ENCODE results near the gene ZNF22. TPM values are rescaled to one million over a fixed set of nuclear protein-coding genes. Genes with fewer than 3 reads are reported as not detected.
A peak's percentile ranks its signal among the peaks of the same experiment; 100 is the strongest.

ZNF22 gene
- total RNA-seq, 2 donors from 2014 or later = 18.9 to 21.1 TPM

DNA sequence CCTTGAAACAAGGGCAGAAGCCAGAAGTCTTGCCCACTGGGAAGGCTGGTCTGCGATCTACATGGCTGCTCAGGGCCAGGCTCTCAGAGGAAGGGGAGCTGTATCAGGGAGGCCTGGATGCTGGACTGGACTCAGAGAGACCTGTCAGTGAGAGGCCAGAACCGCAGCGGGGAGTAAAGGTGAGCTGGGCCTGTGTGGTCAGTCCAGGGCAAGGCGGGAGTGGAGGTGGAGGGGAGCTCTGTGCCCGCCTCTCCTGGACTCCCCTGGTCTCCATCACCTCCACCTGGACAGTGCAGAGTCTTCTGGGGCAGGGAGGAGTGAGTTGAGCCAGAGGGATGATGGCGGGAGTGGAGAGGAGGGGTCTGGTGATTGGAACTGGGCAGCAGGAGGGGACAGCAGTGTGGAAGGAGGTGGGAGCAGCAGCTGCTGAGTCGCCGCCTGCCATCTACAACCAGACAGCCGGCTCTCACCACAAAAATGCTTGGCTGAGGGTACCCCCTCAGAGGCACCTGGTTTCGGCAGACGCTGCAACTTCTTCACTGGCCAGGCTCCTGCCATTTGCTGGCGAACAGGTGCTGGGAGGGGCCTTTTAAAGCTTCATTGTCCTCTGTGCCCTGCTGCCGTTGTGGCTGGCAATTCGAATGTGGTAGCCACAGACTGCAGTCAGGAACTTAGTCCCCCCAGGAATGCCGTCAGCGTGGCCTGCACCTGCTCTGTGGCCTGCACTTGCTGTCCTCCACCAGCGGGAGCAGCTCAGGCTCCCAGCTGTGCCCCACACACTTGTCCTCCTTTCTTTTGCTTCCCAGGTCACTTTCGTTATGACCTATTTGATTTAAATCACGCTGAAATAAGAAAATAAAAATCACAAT is 37.6 kb upstream of the ZNF22 start:
- ATAC-seq (no peak), DNase-seq (no peak)
- intact Hi-C loops (cut with DNase I) = no loop called here

- intact Hi-C loops (cut with DNase I) = no loop called here
- DNase-seq (peak; percentile 73), ATAC-seq (peak; percentile 42 to 52)
These were observed 36.7 kb upstream of the ZNF22 start for GRCh38 chr10:44963772-44964633.

- DNase-seq = no peak
- intact Hi-C loops (cut with DNase I) = no loop called here
- ATAC-seq = no peak
These were observed 35.6 kb upstream of the ZNF22 start for GRCh38 chr10:44965104-44965503.

DNA sequence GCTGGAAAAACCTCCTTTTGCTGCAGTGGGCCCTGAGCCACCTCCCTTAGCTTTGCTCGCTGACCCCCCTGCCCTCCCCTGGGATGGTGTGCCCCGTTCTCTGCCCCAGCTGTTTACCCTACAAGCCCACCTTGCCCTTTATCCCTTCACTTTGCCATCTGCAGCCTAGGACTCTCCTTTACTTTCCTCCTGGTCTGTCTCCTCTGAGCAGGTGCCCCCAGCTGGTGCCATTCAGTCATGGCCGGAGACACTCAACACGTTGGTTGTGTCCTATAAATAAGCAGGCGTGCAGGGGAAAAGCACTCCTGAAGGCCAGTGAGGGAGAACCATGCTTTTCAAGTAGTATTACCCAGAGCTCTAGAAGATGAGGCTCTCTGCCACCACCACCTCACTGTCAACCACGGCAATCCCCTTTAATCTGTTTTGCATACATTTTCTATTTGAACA is 35.0 kb upstream of the ZNF22 start:
- ATAC-seq (peak in 1 of 2 donors; percentile 2), DNase-seq (no peak)
- intact Hi-C loops (cut with DNase I) = no loop called here

DNA sequence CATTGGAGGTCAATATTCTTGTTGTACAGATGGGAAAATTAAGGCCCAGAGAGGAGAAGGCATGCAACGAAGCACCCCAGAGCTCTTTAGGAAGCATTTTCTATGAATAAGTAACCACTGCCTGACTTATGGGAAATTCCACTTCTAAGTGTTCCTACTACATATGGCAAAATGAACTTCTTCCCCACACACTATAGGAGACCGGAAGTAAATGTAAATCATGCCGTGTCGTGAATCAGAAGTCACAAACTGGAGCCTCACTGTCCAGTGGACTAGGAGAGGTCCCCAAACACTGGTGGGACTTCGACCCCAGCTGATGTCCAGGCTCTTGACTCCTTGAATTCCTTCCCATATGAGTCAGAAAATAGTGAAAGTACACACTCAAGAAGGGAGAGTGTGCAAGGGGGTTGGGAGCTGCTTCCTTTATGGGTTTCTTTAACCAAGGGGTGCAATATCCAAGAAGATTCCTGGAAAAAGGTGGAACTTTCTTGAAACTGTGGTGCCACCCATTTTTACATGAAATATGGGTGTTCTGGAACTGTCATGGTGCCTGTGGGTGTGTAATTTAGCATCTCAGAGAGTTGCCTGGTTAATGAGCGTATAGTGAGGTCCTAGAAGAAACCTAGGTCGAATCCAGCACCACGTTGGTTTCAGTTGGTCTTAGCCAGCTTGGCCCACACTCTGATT is 34.5 kb upstream of the ZNF22 start:
- DNase-seq = no peak
- no peak for ATAC-seq
- intact Hi-C loops (cut with DNase I) = no loop called here

GRCh38 chr10:44966816-44967509 is 33.8 kb upstream of the ZNF22 start:
- no peak for DNase-seq
- no peak for ATAC-seq
- intact Hi-C loops (cut with DNase I) = no loop called here

DNA sequence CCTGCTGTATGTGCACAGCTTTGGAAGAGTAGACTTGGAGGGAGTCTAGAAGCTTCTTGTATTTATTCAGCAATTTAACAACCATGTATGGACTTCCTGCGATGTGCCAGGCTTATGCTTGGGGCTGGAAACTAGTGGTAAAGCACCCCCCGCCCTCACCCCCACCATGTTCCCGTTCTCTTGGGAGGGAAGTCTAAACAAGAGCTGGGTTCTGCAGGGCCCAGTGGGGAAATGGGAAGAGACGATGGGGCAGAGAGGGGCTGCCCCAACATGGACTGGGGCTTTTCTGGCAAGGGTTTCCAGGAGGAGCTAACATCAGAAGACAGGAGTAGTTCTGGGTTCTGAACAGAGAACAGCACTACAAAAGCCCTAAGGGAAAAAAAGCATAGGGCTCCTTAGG is 33.1 kb upstream of the ZNF22 start:
- intact Hi-C loops (cut with DNase I) = no loop called here
- no peak for DNase-seq

DNA sequence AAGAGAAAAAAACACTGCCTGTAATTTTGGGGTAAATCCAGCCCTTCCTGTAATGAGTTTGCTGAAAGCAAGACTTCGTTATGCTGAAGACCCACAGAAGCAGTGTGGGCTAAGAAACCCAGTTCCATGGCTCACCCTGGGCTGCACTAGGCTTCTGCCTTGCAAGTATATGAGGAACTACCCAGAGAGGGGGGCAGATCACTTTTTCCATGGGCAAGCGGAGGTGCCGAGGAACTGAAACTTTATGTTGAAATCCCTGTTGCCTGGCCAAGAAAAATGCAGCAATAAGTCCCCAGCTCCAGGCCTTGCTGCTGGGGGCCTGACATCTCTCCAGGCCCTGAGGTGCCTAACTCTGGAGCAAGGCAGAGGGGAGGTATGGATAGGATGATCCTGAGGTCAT is 32.6 kb upstream of the ZNF22 start:
- ATAC-seq (peak; percentile 41 to 42), DNase-seq (peak; percentile 62)
- intact Hi-C loops (cut with DNase I) = no loop called here

More for the DNA sequence above, 33.1 kb upstream of the ZNF22 start:
- peak in 1 of 2 donors; percentile 14 for ATAC-seq

DNA sequence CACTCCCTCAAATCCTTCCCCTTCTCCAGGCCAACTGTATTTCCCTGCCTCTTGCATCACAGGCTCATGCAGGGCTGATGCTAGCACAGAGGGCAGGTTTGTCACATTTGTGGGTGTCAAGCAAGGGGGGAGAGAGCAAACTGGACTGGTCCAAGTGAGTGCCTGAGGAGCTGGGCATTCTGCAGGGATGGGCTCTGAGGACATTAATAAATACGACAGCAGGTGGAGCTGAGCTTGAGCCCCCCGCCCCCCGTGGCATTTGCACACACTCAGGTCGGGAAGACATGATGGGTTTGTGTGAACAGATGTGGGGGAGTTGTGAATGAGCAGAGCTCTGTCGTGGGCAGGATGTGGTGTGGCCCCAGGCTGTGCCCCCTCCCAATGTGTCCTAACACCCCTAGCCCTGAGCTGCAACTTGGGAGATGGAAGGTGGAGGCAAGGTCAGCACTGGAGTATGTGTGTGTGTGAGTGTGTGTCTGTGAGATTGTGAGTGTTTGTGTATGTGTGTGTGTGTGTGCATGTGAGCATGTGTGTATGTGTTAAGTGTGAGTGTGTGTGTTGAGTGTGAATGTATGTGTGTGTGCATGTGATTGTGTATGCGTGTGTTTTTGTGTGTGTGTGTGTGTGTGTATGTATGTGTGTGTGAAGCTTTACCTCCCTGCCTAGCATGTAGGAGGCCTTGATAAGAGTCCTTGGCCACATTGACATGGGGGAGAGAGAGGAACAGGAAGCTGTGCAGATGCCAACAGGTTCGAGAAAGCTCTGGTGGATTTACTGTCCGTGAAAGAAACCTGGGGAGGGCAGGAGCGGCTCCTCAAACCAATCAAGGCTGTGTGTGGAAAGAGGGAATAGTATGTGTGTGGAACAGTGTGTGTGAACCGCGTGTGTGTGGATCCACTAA is 32.0 kb upstream of the ZNF22 start:
- DNase-seq = no peak
- no peak for ATAC-seq
- intact Hi-C loops (cut with DNase I) = no loop called here

DNA sequence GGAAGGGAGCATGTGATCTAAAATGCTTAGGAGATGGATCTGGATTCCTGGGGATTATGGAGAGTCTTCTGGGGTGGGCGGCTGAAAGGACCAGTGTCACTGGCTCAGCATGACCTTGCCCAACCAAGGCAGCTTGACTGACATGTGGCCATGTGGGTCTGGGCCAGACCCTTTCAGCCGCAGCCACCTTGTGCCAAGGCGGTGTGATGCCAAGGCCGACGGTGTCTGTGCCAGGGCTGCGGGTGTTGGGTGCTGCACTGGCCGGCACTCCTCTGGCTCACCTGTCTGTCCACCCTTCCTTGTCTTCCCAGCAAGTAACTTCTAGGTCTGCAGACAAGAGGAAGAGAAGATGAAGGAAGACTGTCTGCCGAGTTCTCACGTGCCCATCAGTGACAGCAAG is 30.9 kb upstream of the ZNF22 start:
- peak; percentile 5 to 16 for ATAC-seq
- no peak for DNase-seq
- intact Hi-C loops (cut with DNase I) = loop anchor here (5.0 to 10.0 kb wide), 2 partner anchors 38 to 95 kb away; no protein-coding TSS in a partner anchor

GRCh38 chr10:44970812-44971395 is 29.8 kb upstream of the ZNF22 start:
- intact Hi-C loops (cut with DNase I) = loop anchor here (5.0 to 10.0 kb wide), 2 partner anchors 39 to 96 kb away; no protein-coding TSS in a partner anchor
- ATAC-seq (no peak), DNase-seq (no peak)

DNA sequence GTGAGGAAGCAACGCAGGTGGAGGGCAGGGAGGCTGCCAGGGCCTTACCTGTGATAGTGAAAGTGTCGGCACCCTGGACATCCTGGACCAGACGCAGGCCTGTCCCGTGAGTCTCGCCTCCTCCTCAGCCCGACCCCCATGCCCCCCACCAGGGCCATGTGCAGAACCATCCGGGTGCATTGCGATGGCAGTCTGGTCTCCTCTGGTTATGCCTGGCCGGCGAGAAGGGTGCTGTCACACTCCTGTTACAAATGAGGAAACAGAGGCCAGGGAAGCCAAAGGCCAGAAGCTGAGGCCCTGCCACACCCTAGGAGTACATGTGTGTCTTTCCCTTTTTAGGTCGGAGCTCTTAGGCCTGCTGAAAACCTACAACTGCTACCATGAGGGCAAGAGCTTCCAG is 29.3 kb upstream of the ZNF22 start:
- no peak for DNase-seq
- intact Hi-C loops (cut with DNase I) = loop anchor here (5.0 to 10.0 kb wide), 2 partner anchors 39 to 97 kb away; no protein-coding TSS in a partner anchor
- no peak for ATAC-seq

DNA sequence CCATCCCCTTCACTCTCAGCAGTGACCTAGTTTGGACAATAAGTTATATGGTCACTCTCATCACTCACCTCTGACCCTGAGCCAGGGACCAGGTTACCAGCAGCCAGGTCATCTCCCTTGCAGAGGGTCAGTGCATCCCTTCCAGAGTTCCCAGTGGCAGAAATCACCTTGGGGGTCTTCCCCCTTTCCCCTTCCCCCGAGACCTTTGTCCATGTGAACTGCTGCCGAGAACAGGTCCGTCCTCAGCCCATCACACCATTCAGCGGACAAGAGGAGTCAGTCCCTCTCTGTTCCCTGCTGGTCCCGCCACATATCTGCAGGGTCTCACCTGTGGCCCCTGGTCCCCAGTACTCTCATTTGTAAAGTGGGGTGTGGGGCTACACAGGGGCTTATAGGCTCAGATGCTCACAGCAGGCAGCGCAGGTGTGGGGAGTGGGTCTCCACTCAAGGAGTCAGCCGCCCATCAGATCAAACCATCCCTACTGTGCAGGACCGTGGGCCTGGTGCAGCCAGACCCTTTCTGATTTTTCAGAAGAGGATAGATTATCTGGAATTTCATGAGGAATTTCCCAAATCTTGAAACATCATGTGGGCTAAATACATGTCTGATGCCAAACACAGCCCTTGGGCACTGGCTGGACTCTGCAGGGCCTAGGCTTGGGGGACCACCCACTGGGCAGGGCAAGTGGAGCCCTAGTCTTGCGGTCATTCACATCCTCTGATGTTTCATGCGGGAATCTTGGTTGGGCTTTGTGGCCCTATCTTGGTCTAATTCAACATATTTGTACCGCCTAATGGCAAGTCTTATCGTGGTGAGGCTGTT is 28.6 kb upstream of the ZNF22 start:
- no peak for DNase-seq
- intact Hi-C loops (cut with DNase I) = loop anchor here (5.0 to 10.0 kb wide), 2 partner anchors 40 to 97 kb away; no protein-coding TSS in a partner anchor
- no peak for ATAC-seq

- intact Hi-C loops (cut with DNase I) = loop anchor here (5.0 to 10.0 kb wide), 2 partner anchors 41 to 98 kb away; no protein-coding TSS in a partner anchor
- ATAC-seq = peak in 1 of 2 donors; percentile 1
- no peak for DNase-seq
These were observed 27.8 kb upstream of the ZNF22 start for GRCh38 chr10:44972874-44973306.

DNA sequence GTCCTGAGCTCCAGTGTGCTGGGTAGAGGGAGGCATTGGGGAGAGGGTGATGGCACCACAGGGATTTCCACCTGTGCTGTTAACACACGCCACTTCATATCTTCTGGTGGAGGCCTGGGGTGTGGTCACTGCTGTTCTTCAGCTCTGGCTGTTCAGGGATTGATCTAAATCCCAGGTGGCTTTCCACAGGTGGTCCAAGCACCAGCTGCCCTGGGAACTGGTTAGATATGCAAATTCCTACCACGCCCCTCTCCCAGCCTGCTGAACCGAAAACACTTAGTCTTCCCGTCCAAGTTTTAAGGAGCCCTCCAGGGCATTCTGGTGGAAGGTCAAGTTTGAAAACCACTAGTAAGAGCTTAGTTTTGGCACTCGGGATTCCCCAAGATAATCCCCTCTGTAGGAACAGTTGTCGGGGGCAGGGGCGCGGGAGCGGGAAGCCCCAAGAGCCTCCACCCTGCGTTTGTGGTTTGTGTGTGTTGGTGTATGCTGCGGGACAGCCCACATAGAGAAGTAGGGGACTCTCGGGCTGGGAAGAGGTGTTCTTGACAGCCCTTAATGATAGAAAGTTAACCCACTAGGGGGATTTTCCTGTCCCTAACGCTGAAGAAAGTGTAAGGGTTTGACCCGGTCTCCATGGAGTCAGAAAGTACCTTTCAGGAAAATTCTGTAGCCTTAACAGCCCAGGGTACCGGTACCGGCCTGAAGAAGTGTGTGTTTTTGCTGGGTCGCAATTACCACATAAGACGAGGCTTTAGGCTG is 27.2 kb upstream of the ZNF22 start:
- no peak for ATAC-seq
- intact Hi-C loops (cut with DNase I) = loop anchor here (1.0 to 10.0 kb wide), 3 partner anchors 41 to 99 kb away; no protein-coding TSS in a partner anchor
- no peak for DNase-seq
